NCI-H146 (cell line): ENCODE measurements around the gene BHLHA15.
"Not testable (repeated sequence)": the region's sequence is repeated elsewhere in the genome, so short reads cannot be mapped to it uniquely, and the experiment has no call there.

Experiments
- DNase-seq: peaks from one replicate; lab custom pipeline; 2025; lab: John Stamatoyannopoulos, UW

The BHLHA15 gene

GRCh38 chr7:98210513-98211220 lies 572 bp upstream of the BHLHA15 start:
- DNase-seq, result peak; percentile 50

GRCh38 chr7:98211676-98212531 lies 665 bp downstream of the BHLHA15 start:
- DNase-seq, result no peak

GRCh38 chr7:98212532-98213041 lies 1.3 kb downstream of the BHLHA15 start:
- DNase-seq, result no peak

- DNase-seq, result no peak
Measured at GRCh38 chr7:98213296-98213887, 2.2 kb downstream of the BHLHA15 start.

GRCh38 chr7:98213888-98214810 lies 2.9 kb downstream of the BHLHA15 start:
- DNase-seq, result peak; percentile 85

- peak; percentile 38 for DNase-seq
Measured at GRCh38 chr7:98214811-98215321, 3.6 kb downstream of the BHLHA15 start.

- peak; percentile 95 for DNase-seq
Measured at GRCh38 chr7:98215561-98216495, 4.6 kb downstream of the BHLHA15 start.

- DNase-seq, result no peak
Measured at GRCh38 chr7:98216941-98217622, 5.8 kb downstream of the BHLHA15 start.

- peak; percentile 54 for DNase-seq
Measured at GRCh38 chr7:98217623-98218582, 6.7 kb downstream of the BHLHA15 start.

GRCh38 chr7:98219382-98219781 lies 8.1 kb downstream of the BHLHA15 start:
- not testable (repeated sequence) for DNase-seq

- no peak for DNase-seq
Measured at GRCh38 chr7:98221611-98222532, 10.6 kb downstream of the BHLHA15 start.

GRCh38 chr7:98222533-98223195 lies 11.4 kb downstream of the BHLHA15 start:
- no peak for DNase-seq

GRCh38 chr7:98223351-98223897 lies 12.2 kb downstream of the BHLHA15 start:
- DNase-seq, result no peak

- DNase-seq, result no peak
Measured at GRCh38 chr7:98223898-98224700, 12.9 kb downstream of the BHLHA15 start.

- no peak for DNase-seq
Measured at GRCh38 chr7:98224701-98225181, 13.5 kb downstream of the BHLHA15 start.
